ENCODE measurements around the gene ARMH4. TPM values are rescaled to one million over a fixed set of nuclear protein-coding genes. Genes with fewer than 3 reads are reported as not detected.

Gene ARMH4
- total and polyA plus RNA-seq, 2 donors (not counting 1 experiment from before 2014, with no cell fraction given), result not detected

- WGBS (ENCODE audit: insufficient coverage), result no CpG with 5 or more reads among the region's 3 CpGs
- H3K9me3 ChIP-seq (ENCODE audit: control extremely low read depth in 1 of 3, control insufficient read depth in 2 of 3, insufficient read depth in 1 of 3, low read length in 2 of 3), result no peaks in the 10 kb centered on the region
- no peak overlapping the region for H2AFZ ChIP-seq (ENCODE audit: insufficient read depth, low read depth, low read length, poor library complexity, severe bottlenecking)
- no peak overlapping the region for H3K9ac ChIP-seq (ENCODE audit: low read length)
- TF ChIP-seq EZH2 (IDR thresholded peaks at IDR 0.05; ENCODE audit: borderline replicate concordance, insufficient read depth, low read depth, low read length, poor library complexity, severe bottlenecking) (no peak), CTCF (IDR thresholded peaks at IDR 0.05) (no peak)
- Mint-ChIP-seq H3K27me3 (peaks cover 16% of the 10 kb centered on the region), H3K9me3 (ENCODE audit: insufficient read depth) (no peaks in the 10 kb centered on the region), H3K27ac (no peak overlapping the region), H3K4me3 (no peak overlapping the region), H3K4me1 (no peaks in the 10 kb centered on the region)
- no peak overlapping the region for H3K27ac ChIP-seq (ENCODE audit: low read length in 2 of 2)
- H4K20me1 ChIP-seq (ENCODE audit: control insufficient read depth, insufficient read depth, low read length, poor library complexity, severe bottlenecking), result no peaks in the 10 kb centered on the region
- ATAC-seq (ENCODE audit: low read depth), result no peak
- ChIA-PET POLR2A (no interaction called here), CTCF (interaction anchor here (1.0 kb wide), 1 partner anchor 15 kb away, joined by 3 read pairs; no protein-coding TSS in a partner anchor)
- H3K4me1 ChIP-seq (ENCODE audit: control insufficient read depth in 2 of 2, insufficient read depth in 2 of 2, low read length in 2 of 2), result no peaks in the 10 kb centered on the region
- no peaks in the 10 kb centered on the region for H3K36me3 ChIP-seq (replicated peaks in 1 of 2; ENCODE audit: control extremely low read depth in 1 of 2, control insufficient read depth in 1 of 2, extremely low read depth in 1 of 2, insufficient read depth in 2 of 2, low read length in 1 of 2)
- no peak overlapping the region for H3K4me3 ChIP-seq (ENCODE audit: control extremely low read depth in 1 of 5, extremely low read depth in 1 of 5, insufficient read depth in 1 of 5, low read depth in 2 of 5, low read length in 4 of 5)
- H3K27me3 ChIP-seq (replicated peaks in 1 of 4; ENCODE audit: control extremely low read depth in 1 of 4, control insufficient read depth in 3 of 4, insufficient read depth in 4 of 4, low read length in 3 of 4), result peaks cover 0 to 3% (median 0%) of the 10 kb centered on the region in 4 experiments
- DNase-seq, result no peak
- H3K4me2 ChIP-seq (replicated peaks; ENCODE audit: low read depth, low read length, poor library complexity, severe bottlenecking), result no peak overlapping the region
- no peaks in the 10 kb centered on the region for H3K79me2 ChIP-seq (ENCODE audit: control insufficient read depth, insufficient read depth, low read length)
- intact Hi-C loops (cut with micrococcal nuclease), result no loop called here
Observed at GRCh38 chr14:58059126-58059525, 92.9 kb downstream of the ARMH4 start.

GRCh38 chr14:58055497-58056010 lies 96.5 kb downstream of the ARMH4 start:
- Histone ChIP-seq H2AFZ (ENCODE audit: insufficient read depth, low read depth, low read length, poor library complexity, severe bottlenecking) (no peak overlapping the region), H3K4me1 (ENCODE audit: control insufficient read depth in 2 of 2, insufficient read depth in 2 of 2, low read length in 2 of 2) (no peaks in the 10 kb centered on the region), H3K9me3 (ENCODE audit: control extremely low read depth in 1 of 3, control insufficient read depth in 2 of 3, insufficient read depth in 1 of 3, low read length in 2 of 3) (no peaks in the 10 kb centered on the region), H3K4me3 (ENCODE audit: control extremely low read depth in 1 of 5, extremely low read depth in 1 of 5, insufficient read depth in 1 of 5, low read depth in 2 of 5, low read length in 4 of 5) (no peak overlapping the region), H4K20me1 (ENCODE audit: control insufficient read depth, insufficient read depth, low read length, poor library complexity, severe bottlenecking) (no peaks in the 10 kb centered on the region), H3K4me2 (replicated peaks; ENCODE audit: low read depth, low read length, poor library complexity, severe bottlenecking) (no peak overlapping the region), H3K9ac (ENCODE audit: low read length) (no peak overlapping the region), H3K27me3 (replicated peaks in 1 of 4; ENCODE audit: control extremely low read depth in 1 of 4, control insufficient read depth in 3 of 4, insufficient read depth in 4 of 4, low read length in 3 of 4) (peaks cover 0 to 3% (median 0%) of the 10 kb centered on the region in 4 experiments), H3K36me3 (replicated peaks in 1 of 2; ENCODE audit: control extremely low read depth in 1 of 2, control insufficient read depth in 1 of 2, extremely low read depth in 1 of 2, insufficient read depth in 2 of 2, low read length in 1 of 2) (no peaks in the 10 kb centered on the region), H3K27ac (ENCODE audit: low read length in 2 of 2) (no peak overlapping the region), H3K79me2 (ENCODE audit: control insufficient read depth, insufficient read depth, low read length) (no peaks in the 10 kb centered on the region)
- POLR2A ChIA-PET, result no interaction called here
- no peak overlapping the region for H3K4me3 Mint-ChIP-seq
- no peaks in the 10 kb centered on the region for H3K9me3 Mint-ChIP-seq (ENCODE audit: insufficient read depth)
- DNase-seq, result no peak
- intact Hi-C loops (cut with micrococcal nuclease), result no loop called here
- H3K27ac Mint-ChIP-seq, result no peak overlapping the region
- H3K27me3 Mint-ChIP-seq, result peaks cover 10% of the 10 kb centered on the region
- ATAC-seq (ENCODE audit: low read depth), result no peak
- TF ChIP-seq CTCF (IDR thresholded peaks at IDR 0.05) (no peak), EZH2 (IDR thresholded peaks at IDR 0.05; ENCODE audit: borderline replicate concordance, insufficient read depth, low read depth, low read length, poor library complexity, severe bottlenecking) (no peak)
- H3K4me1 Mint-ChIP-seq, result no peaks in the 10 kb centered on the region
- CTCF ChIA-PET, result no interaction called here

All from B cell (primary cell).